22Rv1 (cell line): ENCODE results near the gene ULK4.

ENCODE experiments used
- H3K27ac ChIP-seq: fragments of 450-650 bp; 2 replicates; pipeline ENCODE4 v1.5.1; 2017
- CTCF ChIP-seq: fragments of 450-650 bp; IDR thresholded peaks from 2 replicates; pipeline ENCODE4 v1.5.1; 2017; ENCODE audit warnings: mild to moderate bottlenecking
- ZFX ChIP-seq: fragments of 450-650 bp; IDR thresholded peaks from 2 replicates; pipeline ENCODE4 v1.6.1; 2017; ENCODE audit warnings: antibody characterized with exemption, borderline replicate concordance

ULK4 gene

GRCh38 chr3:41318520-41318919 lies 643.4 kb downstream of the ULK4 start:
- TF ChIP-seq CTCF (no peak), ZFX (no peak)
- no peak overlapping the region for H3K27ac ChIP-seq

- no peak overlapping the region for H3K27ac ChIP-seq
- TF ChIP-seq ZFX: no peak
- no peak for TF ChIP-seq CTCF
Observed at GRCh38 chr3:41317718-41318117, 644.2 kb downstream of the ULK4 start.

- H3K27ac ChIP-seq: no peak overlapping the region
- TF ChIP-seq CTCF (no peak), ZFX (no peak)
Observed at GRCh38 chr3:41317298-41317697, 644.6 kb downstream of the ULK4 start.

- no peak overlapping the region for H3K27ac ChIP-seq
- TF ChIP-seq ZFX: no peak
- TF ChIP-seq CTCF: no peak
Observed at GRCh38 chr3:41315126-41315525, 646.8 kb downstream of the ULK4 start.

- TF ChIP-seq ZFX: no peak
- no peak for TF ChIP-seq CTCF
- no peak overlapping the region for H3K27ac ChIP-seq
Observed at GRCh38 chr3:41308119-41308518, 653.8 kb downstream of the ULK4 start.

GRCh38 chr3:41307065-41307464 lies 654.8 kb downstream of the ULK4 start:
- TF ChIP-seq CTCF (no peak), ZFX (no peak)
- no peak overlapping the region for H3K27ac ChIP-seq

GRCh38 chr3:41304593-41304992 lies 657.3 kb downstream of the ULK4 start:
- H3K27ac ChIP-seq: no peak overlapping the region
- TF ChIP-seq CTCF (no peak), ZFX (no peak)
